Gastroesophageal sphincter (tissue), 4 donors: ENCODE measurements around the gene ACCSL. TPM values are rescaled to one million over a fixed set of nuclear protein-coding genes. Genes with fewer than 3 reads are reported as not detected.

Experiments
- ATAC-seq: fragments of 150-250 bp; one replicate; pipeline ENCODE4 v1.9.1; 2016; ENCODE audit warnings: mild to moderate bottlenecking, moderate library complexity
- H3K27ac ChIP-seq, 4 donors: fragments of 200-600 bp; sonication (generic) in 3 of 4; 1 replicate in 3 of 4; 2 replicates in 1 of 4; pipeline ENCODE4 v1.5.1; 2016 to 2019
- H3K27me3 ChIP-seq: fragments of 200-600 bp; sonication (generic); one replicate; pipeline ENCODE4 v1.5.1; 2019
- H3K36me3 ChIP-seq, 2 donors: fragments of 200-600 bp; sonication (generic); one replicate each; pipeline ENCODE4 v1.5.1; 2019; ENCODE audit warnings: control low read depth in 1 of 2
- H3K4me1 ChIP-seq, 3 donors: fragments of 200-600 bp; sonication (generic); 1 replicate in 2 of 3; 2 replicates in 1 of 3; pipeline ENCODE4 v1.5.1; 2016 to 2019; ENCODE audit warnings: control low read depth in 2 of 3
- H3K4me3 ChIP-seq, 2 donors: fragments of 200-600 bp; sonication (generic); one replicate each; pipeline ENCODE4 v1.5.1; 2019; ENCODE audit warnings: mild to moderate bottlenecking in 1 of 2, moderate library complexity in 1 of 2
- H3K9me3 ChIP-seq, 3 donors: fragments of 200-600 bp; sonication (generic); one replicate each; pipeline ENCODE4 v1.5.1; 2017 to 2019; ENCODE audit warnings: control low read depth in 2 of 3
- CTCF ChIP-seq, 4 experiments: fragments of 200-600 bp in 2 of 4; fragments of 450-650 bp in 2 of 4; sonication (generic) in 1 of 4; IDR thresholded peaks; one replicate each; pipeline ENCODE4 v1.5.1; 2017 to 2019; ENCODE audit warnings: antibody characterized with exemption in 4 of 4, mild to moderate bottlenecking in 2 of 4, moderate library complexity in 2 of 4
- EP300 ChIP-seq: sonication (generic); formaldehyde crosslinking; IDR thresholded peaks from one replicate; pipeline ENCODE4 v1.6.1; 2017; ENCODE audit warnings: antibody characterized with exemption, mild to moderate bottlenecking
- POLR2A ChIP-seq, 2 donors: fragments of 450-650 bp; IDR thresholded peaks; one replicate each; pipeline ENCODE4 v1.6.1; 2017; ENCODE audit warnings: antibody characterized with exemption in 2 of 2, mild to moderate bottlenecking in 2 of 2, moderate library complexity in 1 of 2
- POLR2AphosphoS5 ChIP-seq: sonication (generic); formaldehyde crosslinking; IDR thresholded peaks from one replicate; pipeline ENCODE4 v1.6.1; 2017; ENCODE audit warnings: antibody characterized with exemption
- WGBS, 2 donors: methylation state at CpG; one replicate each; pipeline ENCODE4 v1.1.5; 2018; ENCODE audit warnings: low coverage in 1 of 2; 5-methylcytosine and 5-hydroxymethylcytosine counted together
- total RNA-seq, 4 donors: library from RNA; depleted of rRNA; stranded (reverse); fragments of >200 nt; gene quantifications; one replicate each; pipeline ENCODE4 v1.1.0, GENCODE V29; 2016

The ACCSL gene
- total RNA-seq, 4 donors from 2014 or later = not detected

- ATAC-seq = no peak
Observed at GRCh38 chr11:44108260-44108659, 60.5 kb downstream of the ACCSL start.

More at GRCh38 chr11:44108260-44108659, 60.5 kb downstream of the ACCSL start:
- no peak for TF ChIP-seq EP300
- no peak for TF ChIP-seq CTCF (IDR thresholded peaks at IDR 0.05)
- TF ChIP-seq POLR2A (IDR thresholded peaks at IDR 0.05) = no peak
- TF ChIP-seq POLR2AphosphoS5 = no peak
- H3K4me3 ChIP-seq = no peak overlapping the region
- WGBS, 2 donors = 81 to 94% methylated on average over 6 of the region's 6 CpGs
- no peak overlapping the region for H3K27ac ChIP-seq
- H3K27me3 ChIP-seq = no peaks in the 10 kb centered on the region
- peaks cover 3 to 26% (median 5%) of the 10 kb centered on the region in 3 donors for H3K4me1 ChIP-seq
- no peaks in the 10 kb centered on the region for H3K9me3 ChIP-seq
- H3K36me3 ChIP-seq = peaks cover 0 to 33% of the 10 kb centered on the region in 2 donors

Other genes starting within 250 kb of the ACCSL start
- 10 to 100 TPM; 24.0 to 41.3 (median 37.1) TPM for gene ALKBH3, start 167.2 kb upstream of the ACCSL start, total RNA-seq
- gene C11orf96, start 105.3 kb upstream of the ACCSL start, total RNA-seq = 100 to 1,000 TPM in 1 of 4 donors, 10 to 100 TPM in 3; 47.0 to 723 (median 71.2) TPM
- 10 to 100 TPM in 3 of 4 donors, 1 to 10 TPM in 1; 4.5 to 26.3 (median 17.3) TPM for gene ACCS, start 18.3 kb downstream of the ACCSL start, total RNA-seq
- 10 to 100 TPM; 63.9 to 66.6 (median 65.9) TPM for gene EXT2, start 47.7 kb downstream of the ACCSL start, total RNA-seq